Parathyroid adenoma (tissue), 2 donors: ENCODE results near the gene POLR2I.

Source experiments
- H2AFZ ChIP-seq: fragments of 300-600 bp; sonication (generic); one replicate; pipeline ENCODE4 v1.7.0; 2017; ENCODE audit warnings: antibody characterized with exemption, mild to moderate bottlenecking
- H3K27ac ChIP-seq: fragments of 300-600 bp; sonication (generic); one replicate; pipeline ENCODE4 v1.7.0; 2017
- H3K27me3 ChIP-seq: fragments of 300-600 bp; sonication (generic); one replicate; pipeline ENCODE4 v1.7.0; 2017; ENCODE audit warnings: low read length; ENCODE audit not compliant: control insufficient read depth, insufficient read depth
- H3K36me3 ChIP-seq: fragments of 300-600 bp; sonication (generic); one replicate; pipeline ENCODE4 v1.7.0; 2017; ENCODE audit warnings: low read length; ENCODE audit not compliant: control insufficient read depth, insufficient read depth
- H3K4me1 ChIP-seq: fragments of 300-600 bp; sonication (generic); one replicate; pipeline ENCODE4 v1.7.0; 2017; ENCODE audit warnings: control low read depth
- H3K4me2 ChIP-seq: fragments of 300-600 bp; sonication (generic); one replicate; pipeline ENCODE4 v1.7.0; 2017; ENCODE audit warnings: low read length
- H3K4me3 ChIP-seq: fragments of 300-600 bp; sonication (generic); one replicate; pipeline ENCODE4 v1.7.0; 2017; ENCODE audit warnings: low read depth, low read length
- H3K79me2 ChIP-seq: fragments of 300-600 bp; sonication (generic); one replicate; pipeline ENCODE4 v1.7.0; 2017; ENCODE audit warnings: control low read depth
- H3K9ac ChIP-seq: fragments of 300-600 bp; sonication (generic); one replicate; pipeline ENCODE4 v1.7.0; 2017; ENCODE audit warnings: mild to moderate bottlenecking
- H3K9me3 ChIP-seq: fragments of 300-600 bp; sonication (generic); one replicate; pipeline ENCODE4 v1.7.0; 2017; ENCODE audit warnings: low read length; ENCODE audit not compliant: control insufficient read depth
- CTCF ChIP-seq: fragments of 300-600 bp; sonication (generic); IDR thresholded peaks from one replicate; pipeline ENCODE4 v1.7.0; 2017; ENCODE audit warnings: antibody characterized with exemption, mild to moderate bottlenecking
- donor health status: primary hyperparathyroidism.

The POLR2I gene

GRCh38 chr19:36099166-36099785, 15.4 kb downstream of the POLR2I start:
- no peaks in the 10 kb centered on the region for H3K9me3 ChIP-seq
- H2AFZ ChIP-seq, result no peak overlapping the region
- H3K36me3 ChIP-seq, result no peaks in the 10 kb centered on the region
- H3K4me2 ChIP-seq, result no peak overlapping the region
- no peaks in the 10 kb centered on the region for H3K4me1 ChIP-seq
- H3K79me2 ChIP-seq, result no peaks in the 10 kb centered on the region
- no peaks in the 10 kb centered on the region for H3K27me3 ChIP-seq
- H3K4me3 ChIP-seq, result no peak overlapping the region
- no peak overlapping the region for H3K27ac ChIP-seq
- H3K9ac ChIP-seq, result no peak overlapping the region
- TF ChIP-seq CTCF, result no peak

GRCh38 chr19:36097036-36097435, 17.6 kb downstream of the POLR2I start:
- no peaks in the 10 kb centered on the region for H3K27me3 ChIP-seq
- no peak overlapping the region for H3K4me2 ChIP-seq
- no peak overlapping the region for H3K27ac ChIP-seq
- TF ChIP-seq CTCF, result no peak
- no peaks in the 10 kb centered on the region for H3K9me3 ChIP-seq
- H3K36me3 ChIP-seq, result no peaks in the 10 kb centered on the region
- H2AFZ ChIP-seq, result no peak overlapping the region
- H3K4me3 ChIP-seq, result no peak overlapping the region
- H3K79me2 ChIP-seq, result no peaks in the 10 kb centered on the region
- H3K9ac ChIP-seq, result no peak overlapping the region
- H3K4me1 ChIP-seq, result no peaks in the 10 kb centered on the region

- Histone ChIP-seq H3K27me3 (no peaks in the 10 kb centered on the region), H3K4me3 (no peak overlapping the region), H3K4me1 (no peaks in the 10 kb centered on the region), H3K9me3 (no peaks in the 10 kb centered on the region), H3K4me2 (no peak overlapping the region), H3K27ac (no peak overlapping the region), H2AFZ (no peak overlapping the region), H3K36me3 (no peaks in the 10 kb centered on the region), H3K9ac (no peak overlapping the region), H3K79me2 (no peaks in the 10 kb centered on the region)
- no peak for TF ChIP-seq CTCF
These were observed 21.0 kb downstream of the POLR2I start for GRCh38 chr19:36093687-36094086.

GRCh38 chr19:36093146-36093662, 21.5 kb downstream of the POLR2I start:
- no peak overlapping the region for H3K4me3 ChIP-seq
- H3K4me1 ChIP-seq, result no peaks in the 10 kb centered on the region
- no peak for TF ChIP-seq CTCF
- H3K9ac ChIP-seq, result no peak overlapping the region
- H3K27me3 ChIP-seq, result no peaks in the 10 kb centered on the region
- H3K4me2 ChIP-seq, result no peak overlapping the region
- H3K79me2 ChIP-seq, result no peaks in the 10 kb centered on the region
- H2AFZ ChIP-seq, result no peak overlapping the region
- H3K9me3 ChIP-seq, result no peaks in the 10 kb centered on the region
- H3K27ac ChIP-seq, result no peak overlapping the region
- no peaks in the 10 kb centered on the region for H3K36me3 ChIP-seq

GRCh38 chr19:36092566-36092965, 22.1 kb downstream of the POLR2I start:
- no peaks in the 10 kb centered on the region for H3K79me2 ChIP-seq
- H3K9ac ChIP-seq, result no peak overlapping the region
- no peaks in the 10 kb centered on the region for H3K27me3 ChIP-seq
- H3K27ac ChIP-seq, result no peak overlapping the region
- no peaks in the 10 kb centered on the region for H3K36me3 ChIP-seq
- H2AFZ ChIP-seq, result no peak overlapping the region
- no peak overlapping the region for H3K4me3 ChIP-seq
- no peak overlapping the region for H3K4me2 ChIP-seq
- H3K9me3 ChIP-seq, result no peaks in the 10 kb centered on the region
- no peak for TF ChIP-seq CTCF
- H3K4me1 ChIP-seq, result no peaks in the 10 kb centered on the region
